Colonic mucosa (tissue), 4 donors: ENCODE results near the gene B4GALT2. TPM values are rescaled to one million over a fixed set of nuclear protein-coding genes. Genes with fewer than 3 reads are reported as not detected.

Source experiments
- DNase-seq: peaks from one replicate; pipeline ENCODE4 v3.0.0-alpha.2; 2020
- H3K27ac ChIP-seq: fragments of 200-600 bp; one replicate; pipeline ENCODE4 v1.8.0; 2021
- H3K27me3 ChIP-seq: fragments of 200-600 bp; one replicate; pipeline ENCODE4 v1.8.0; 2021
- H3K36me3 ChIP-seq: fragments of 200-600 bp; one replicate; pipeline ENCODE4 v1.8.0; 2021
- H3K4me1 ChIP-seq: fragments of 200-600 bp; one replicate; pipeline ENCODE4 v1.8.0; 2021; ENCODE audit warnings: mild to moderate bottlenecking
- H3K4me3 ChIP-seq: fragments of 200-600 bp; one replicate; pipeline ENCODE4 v1.8.0; 2021
- H3K9ac ChIP-seq, 2 donors: one replicate each; pipeline ENCODE4 v1.7.0; 2013; ENCODE audit warnings: control low read depth in 2 of 2, low read depth in 2 of 2, low read length in 2 of 2
- H3K9me3 ChIP-seq: fragments of 200-600 bp; one replicate; pipeline ENCODE4 v1.8.0; 2021
- intact Hi-C: fragments of 100-400 bp; cut with DNase I; formaldehyde crosslinking; loops from one replicate; pipeline ENCODE4 v1.14.1; 2022
- total RNA-seq, 2 donors: library from RNA; stranded (reverse); fragmentation: NEBNext Ultra II Directional in 1 of 2; extraction: Animal tissue kit (Norgen Biotek cat#: 25700) in 1 of 2; gene quantifications; one replicate each; pipeline ENCODE4 v1.2.1, GENCODE V29; 2021
- TF ChIP-seq, protein P1 (sequence below): fragments of 200-600 bp; IDR thresholded peaks from one replicate; pipeline ENCODE4 v1.8.0; 2022; ENCODE audit warnings: antibody characterized with exemption, mild to moderate bottlenecking
- donor health status: healthy.
- donor health status: DM: no; HTN: no; CAD: no.
- donor health status: DM: no; HTN: no; CAD: no.

The B4GALT2 gene
- total RNA-seq, 2 donors from 2014 or later = 26.6 to 38.5 TPM

DNA sequence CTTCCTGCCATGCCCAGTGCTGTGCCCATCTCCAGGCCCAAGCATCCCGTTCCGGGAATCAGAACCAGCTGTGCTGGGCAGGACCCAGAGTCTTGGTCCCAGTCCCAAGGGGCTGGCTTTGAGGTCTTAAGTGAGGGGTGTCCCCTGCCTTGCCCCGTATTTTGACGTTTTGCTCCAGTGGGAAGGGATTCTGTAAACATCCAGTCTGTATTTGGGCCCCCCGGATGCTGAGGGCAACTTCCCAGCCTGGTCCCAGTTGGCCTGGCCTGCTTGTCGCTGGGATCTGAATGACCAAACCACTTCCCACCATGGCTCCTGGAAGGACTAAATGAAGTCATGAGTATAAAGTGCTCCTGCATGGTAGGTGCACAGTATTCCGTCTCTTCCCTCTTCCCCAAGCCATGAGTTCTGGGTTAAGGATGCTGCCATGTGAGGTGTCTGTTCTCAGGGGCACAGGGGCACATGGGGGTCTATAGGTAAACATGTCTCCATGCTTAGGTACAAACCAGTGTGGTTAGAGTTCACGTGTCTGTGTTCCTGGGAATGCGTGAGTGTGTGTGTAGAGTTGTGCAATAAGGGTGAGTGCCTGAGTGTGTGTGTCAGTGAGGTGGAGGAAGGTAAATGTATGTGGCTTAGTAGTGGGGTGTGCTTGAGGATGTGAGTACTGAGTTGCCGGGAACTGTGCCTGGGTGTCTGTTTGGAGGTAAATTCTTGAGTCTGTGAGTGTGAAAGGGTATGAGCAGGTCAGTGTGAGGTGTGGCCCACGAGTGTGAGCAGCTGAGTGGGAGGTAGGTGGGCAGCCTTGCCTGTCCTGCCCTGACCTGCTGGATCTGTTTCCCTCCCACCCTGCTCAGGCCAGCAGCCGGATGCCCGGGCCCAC, 1.5 kb downstream of the B4GALT2 start:
- TF ChIP-seq, protein P1, sequence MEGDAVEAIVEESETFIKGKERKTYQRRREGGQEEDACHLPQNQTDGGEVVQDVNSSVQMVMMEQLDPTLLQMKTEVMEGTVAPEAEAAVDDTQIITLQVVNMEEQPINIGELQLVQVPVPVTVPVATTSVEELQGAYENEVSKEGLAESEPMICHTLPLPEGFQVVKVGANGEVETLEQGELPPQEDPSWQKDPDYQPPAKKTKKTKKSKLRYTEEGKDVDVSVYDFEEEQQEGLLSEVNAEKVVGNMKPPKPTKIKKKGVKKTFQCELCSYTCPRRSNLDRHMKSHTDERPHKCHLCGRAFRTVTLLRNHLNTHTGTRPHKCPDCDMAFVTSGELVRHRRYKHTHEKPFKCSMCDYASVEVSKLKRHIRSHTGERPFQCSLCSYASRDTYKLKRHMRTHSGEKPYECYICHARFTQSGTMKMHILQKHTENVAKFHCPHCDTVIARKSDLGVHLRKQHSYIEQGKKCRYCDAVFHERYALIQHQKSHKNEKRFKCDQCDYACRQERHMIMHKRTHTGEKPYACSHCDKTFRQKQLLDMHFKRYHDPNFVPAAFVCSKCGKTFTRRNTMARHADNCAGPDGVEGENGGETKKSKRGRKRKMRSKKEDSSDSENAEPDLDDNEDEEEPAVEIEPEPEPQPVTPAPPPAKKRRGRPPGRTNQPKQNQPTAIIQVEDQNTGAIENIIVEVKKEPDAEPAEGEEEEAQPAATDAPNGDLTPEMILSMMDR = no peak
- intact Hi-C loops = no loop called here
- Histone ChIP-seq H3K27ac (peak overlapping the region; percentile 53), H3K4me1 (peaks cover 31% of the 10 kb centered on the region), H3K4me3 (peak overlapping the region; percentile 72), H3K36me3 (no peaks in the 10 kb centered on the region), H3K9ac (peak overlapping the region; percentile 72 to 73), H3K9me3 (no peaks in the 10 kb centered on the region), H3K27me3 (no peaks in the 10 kb centered on the region)
- peak; percentile 44 for DNase-seq

DNA sequence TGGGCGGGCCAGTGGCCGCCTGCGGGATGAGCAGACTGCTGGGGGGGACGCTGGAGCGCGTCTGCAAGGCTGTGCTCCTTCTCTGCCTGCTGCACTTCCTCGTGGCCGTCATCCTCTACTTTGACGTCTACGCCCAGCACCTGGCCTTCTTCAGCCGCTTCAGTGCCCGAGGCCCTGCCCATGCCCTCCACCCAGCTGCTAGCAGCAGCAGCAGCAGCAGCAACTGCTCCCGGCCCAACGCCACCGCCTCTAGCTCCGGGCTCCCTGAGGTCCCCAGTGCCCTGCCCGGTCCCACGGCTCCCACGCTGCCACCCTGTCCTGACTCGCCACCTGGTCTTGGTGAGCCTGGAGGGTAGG, 2.1 kb downstream of the B4GALT2 start:
- peak overlapping the region in 1 of 2 donors; percentile 72 for H3K9ac ChIP-seq
- H3K4me1 ChIP-seq = peaks cover 28% of the 10 kb centered on the region
- H3K27ac ChIP-seq = peak overlapping the region; percentile 53
- H3K4me3 ChIP-seq = no peak overlapping the region
- intact Hi-C loops = no loop called here
- H3K27me3 ChIP-seq = no peaks in the 10 kb centered on the region
- DNase-seq = peak; percentile 83
- TF ChIP-seq, protein P1 = no peak
- no peaks in the 10 kb centered on the region for H3K36me3 ChIP-seq
- no peaks in the 10 kb centered on the region for H3K9me3 ChIP-seq

DNA sequence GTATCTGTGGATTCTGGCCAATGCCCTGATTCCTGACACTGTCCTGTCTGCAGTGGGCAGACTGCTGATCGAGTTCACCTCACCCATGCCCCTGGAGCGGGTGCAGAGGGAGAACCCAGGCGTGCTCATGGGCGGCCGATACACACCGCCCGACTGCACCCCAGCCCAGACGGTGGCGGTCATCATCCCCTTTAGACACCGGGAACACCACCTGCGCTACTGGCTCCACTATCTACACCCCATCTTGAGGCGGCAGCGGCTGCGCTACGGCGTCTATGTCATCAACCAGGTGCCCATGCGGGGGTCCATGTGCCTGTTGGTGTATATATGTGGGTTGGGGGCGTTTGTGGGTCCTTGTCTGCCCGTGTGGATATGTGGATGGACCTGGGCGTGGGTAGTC, 2.6 kb downstream of the B4GALT2 start:
- no peaks in the 10 kb centered on the region for H3K9me3 ChIP-seq
- no peak overlapping the region for H3K4me3 ChIP-seq
- no peak overlapping the region for H3K27ac ChIP-seq
- no peaks in the 10 kb centered on the region for H3K27me3 ChIP-seq
- H3K36me3 ChIP-seq = no peaks in the 10 kb centered on the region
- no peak for DNase-seq
- H3K9ac ChIP-seq = no peak overlapping the region
- TF ChIP-seq, protein P1 = no peak
- intact Hi-C loops = no loop called here
- peaks cover 25% of the 10 kb centered on the region for H3K4me1 ChIP-seq

DNA sequence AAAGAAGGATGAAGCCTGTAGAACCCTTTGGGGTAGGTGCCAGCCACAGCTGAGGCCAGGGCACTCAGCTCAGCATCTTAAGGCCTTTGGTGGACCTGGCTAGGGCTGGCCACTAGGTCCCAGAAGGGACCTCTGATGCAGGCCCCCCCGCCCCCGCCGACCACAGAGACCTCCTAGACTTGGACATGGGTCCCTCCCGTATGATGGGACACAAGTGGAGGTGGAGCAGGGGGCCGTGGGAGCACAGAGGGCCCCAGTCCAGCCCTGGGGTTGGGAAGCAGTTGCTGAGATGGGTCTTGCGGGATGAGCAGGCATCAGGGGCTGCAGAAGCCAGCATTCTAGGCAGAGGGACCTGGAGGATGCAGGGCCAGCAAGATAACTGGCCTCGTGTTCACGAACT, 3.2 kb downstream of the B4GALT2 start:
- no peak for DNase-seq
- TF ChIP-seq, protein P1 = no peak
- no peak overlapping the region for H3K27ac ChIP-seq
- peaks cover 19% of the 10 kb centered on the region for H3K4me1 ChIP-seq
- no peaks in the 10 kb centered on the region for H3K36me3 ChIP-seq
- H3K9ac ChIP-seq = no peak overlapping the region
- no peaks in the 10 kb centered on the region for H3K27me3 ChIP-seq
- no peaks in the 10 kb centered on the region for H3K9me3 ChIP-seq
- H3K4me3 ChIP-seq = no peak overlapping the region
- intact Hi-C loops = no loop called here

DNA sequence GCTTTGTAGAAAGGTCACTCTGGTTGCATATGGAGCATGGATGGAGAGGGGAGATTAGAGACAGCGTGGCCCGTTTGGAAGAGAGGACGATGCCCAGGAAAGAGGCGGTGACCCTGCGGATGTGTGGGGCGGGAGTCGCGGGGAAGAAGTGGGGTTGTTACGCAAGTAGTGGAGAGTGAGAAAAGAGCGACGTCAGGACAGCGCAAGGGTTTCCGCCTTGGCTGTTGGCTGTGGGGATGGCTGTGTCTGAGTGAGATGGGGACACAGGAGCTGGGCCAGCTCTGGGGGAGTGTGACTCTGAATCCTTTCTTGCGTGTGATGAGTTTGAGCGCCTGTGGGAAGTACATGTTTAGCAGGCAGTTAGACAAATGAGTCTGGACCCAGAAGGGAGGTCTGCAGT, 3.8 kb downstream of the B4GALT2 start:
- no peak overlapping the region for H3K27ac ChIP-seq
- no peak for DNase-seq
- no peaks in the 10 kb centered on the region for H3K27me3 ChIP-seq
- H3K9me3 ChIP-seq = no peaks in the 10 kb centered on the region
- no peak overlapping the region for H3K4me3 ChIP-seq
- TF ChIP-seq, protein P1 = no peak
- H3K4me1 ChIP-seq = peaks cover 19% of the 10 kb centered on the region
- H3K36me3 ChIP-seq = no peaks in the 10 kb centered on the region
- intact Hi-C loops = no loop called here
- no peak overlapping the region for H3K9ac ChIP-seq
